HG03460 (cell line): ENCODE results near the gene ZNF816.
"Not testable (repeated sequence)": the region's sequence is repeated elsewhere in the genome, so short reads cannot be mapped to it uniquely, and the experiment has no call there.

Experiments used
- ATAC-seq: cut with Tn5 transposase; IDR thresholded peaks from one replicate; pipeline ENCODE4 v1.9.1; 2021; ENCODE audit not compliant: unreplicated experiment

ZNF816 gene

GRCh38 chr19:52962394-52963246 lies at the start of gene ZNF816:
TSS of gene ZNF816 (minus strand) at chr19:52962881. CDS start at chr19:52956089, 6,792 bp downstream.
- ATAC-seq: peak; percentile 97

GRCh38 chr19:53012006-53012405 lies 49.3 kb upstream of the ZNF816 start:
- no peak for ATAC-seq

GRCh38 chr19:53010494-53010893 lies 47.8 kb upstream of the ZNF816 start:
- no peak for ATAC-seq

GRCh38 chr19:53008061-53008778 lies 45.5 kb upstream of the ZNF816 start:
- no peak for ATAC-seq

- ATAC-seq: no peak
Observed at GRCh38 chr19:53007606-53008005, 44.9 kb upstream of the ZNF816 start.

- ATAC-seq: no peak
Observed at GRCh38 chr19:53007200-53007599, 44.5 kb upstream of the ZNF816 start.

GRCh38 chr19:53004242-53004641 lies 41.6 kb upstream of the ZNF816 start:
- ATAC-seq: no peak

- ATAC-seq: no peak
Observed at GRCh38 chr19:53002479-53002878, 39.8 kb upstream of the ZNF816 start.

GRCh38 chr19:52997975-52998374 lies 35.3 kb upstream of the ZNF816 start:
- ATAC-seq: no peak

- no peak for ATAC-seq
Observed at GRCh38 chr19:52995711-52996110, 33.0 kb upstream of the ZNF816 start.

GRCh38 chr19:52993342-52994178 lies 30.9 kb upstream of the ZNF816 start:
- no peak for ATAC-seq

GRCh38 chr19:52992109-52993004 lies 29.7 kb upstream of the ZNF816 start:
- no peak for ATAC-seq

GRCh38 chr19:52991484-52991883 lies 28.8 kb upstream of the ZNF816 start:
- no peak for ATAC-seq

- no peak for ATAC-seq
Observed at GRCh38 chr19:52990759-52991418, 28.2 kb upstream of the ZNF816 start.

GRCh38 chr19:52988506-52988905 lies 25.8 kb upstream of the ZNF816 start:
- ATAC-seq: no peak

GRCh38 chr19:52987221-52987620 lies 24.5 kb upstream of the ZNF816 start:
- no peak for ATAC-seq

GRCh38 chr19:52983167-52983566 lies 20.5 kb upstream of the ZNF816 start:
- ATAC-seq: not testable (repeated sequence)

- ATAC-seq: no peak
Observed at GRCh38 chr19:52981329-52981728, 18.6 kb upstream of the ZNF816 start.

- no peak for ATAC-seq
Observed at GRCh38 chr19:52967772-52968171, 5.1 kb upstream of the ZNF816 start.

- ATAC-seq: peak; percentile 21
Observed at GRCh38 chr19:52963247-52963618, 552 bp upstream of the ZNF816 start.
